ENCODE results near the gene MARCHF10. TPM values are rescaled to one million over a fixed set of nuclear protein-coding genes. Genes with fewer than 3 reads are reported as not detected.

Gene MARCHF10
- total and polyA plus RNA-seq, 7 donors, result 0.09 to 2.1 (median 0.71) TPM; not detected in 2

- Histone ChIP-seq H3K27ac (no peak overlapping the region), H3K36me3 (no peaks in the 10 kb centered on the region), H3K27me3 (no peaks in the 10 kb centered on the region), H3K4me1 (peaks cover 0 to 21% (median 14%) of the 10 kb centered on the region in 4 donors), H3K9me3 (no peaks in the 10 kb centered on the region), H3K4me3 (no peak overlapping the region)
- 95 to 96% methylated on average over 4 of the region's 4 CpGs for WGBS, 2 donors
- DNase-seq, result no peak
- TF ChIP-seq POLR2A (IDR thresholded peaks at IDR 0.05), result no peak
- TF ChIP-seq CTCF (IDR thresholded peaks at IDR 0.05), result no peak
- TF ChIP-seq POLR2AphosphoS5 (IDR thresholded peaks at IDR 0.05), result no peak
- TF ChIP-seq EP300 (IDR thresholded peaks at IDR 0.05), result no peak
- intact Hi-C loops (cut with DNase I), result no loop called here
Observed at GRCh38 chr17:62756198-62756597, 51.9 kb downstream of the MARCHF10 start.

DNA sequence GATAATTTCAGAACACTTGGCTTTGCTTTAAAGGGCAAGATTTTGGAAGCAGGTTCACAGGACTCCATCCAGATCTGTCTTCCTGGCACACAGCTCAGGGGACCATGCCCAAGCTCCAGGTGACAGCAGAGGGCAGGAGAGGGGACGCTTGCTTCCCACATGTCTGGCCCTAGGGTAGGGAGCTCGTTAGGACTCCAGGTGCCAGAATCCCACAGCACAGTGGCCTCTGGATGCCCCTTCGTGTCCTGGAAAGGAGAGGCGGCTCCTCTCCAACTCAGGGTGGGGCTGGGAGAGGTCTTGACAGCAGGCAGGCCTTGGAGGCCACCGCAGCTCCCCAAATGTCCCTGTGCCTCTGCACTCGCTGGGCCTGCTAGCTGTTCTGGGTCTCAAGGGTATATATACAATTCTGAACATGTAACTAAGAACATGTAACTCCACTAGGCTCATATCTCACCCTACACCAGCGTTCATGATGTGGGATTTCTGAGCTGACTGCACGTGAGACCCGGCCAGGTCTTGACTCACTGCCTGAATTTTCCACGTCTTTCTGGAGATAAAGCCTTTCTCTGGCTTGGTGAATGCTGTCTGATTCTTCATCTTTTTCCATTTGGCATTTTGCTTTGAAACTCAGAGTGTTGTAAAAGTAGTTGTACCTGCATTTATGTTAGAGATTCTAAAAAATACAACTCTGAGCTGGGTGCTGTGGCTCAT is 52.8 kb downstream of the MARCHF10 start:
- intact Hi-C loops (cut with DNase I), result no loop called here
- Histone ChIP-seq H3K27ac (peak overlapping the region in 2 of 4 donors; percentile 46 to 60), H3K36me3 (no peaks in the 10 kb centered on the region), H3K9me3 (no peaks in the 10 kb centered on the region), H3K27me3 (no peaks in the 10 kb centered on the region), H3K4me3 (no peak overlapping the region), H3K4me1 (peaks cover 0 to 21% (median 14%) of the 10 kb centered on the region in 4 donors)
- DNase-seq, result no peak
- WGBS, 2 donors, result 73 to 80% methylated on average over 10 of the region's 10 CpGs
- TF ChIP-seq EP300 (IDR thresholded peaks at IDR 0.05), result no peak
- TF ChIP-seq CTCF (IDR thresholded peaks at IDR 0.05), result no peak
- TF ChIP-seq POLR2A (IDR thresholded peaks at IDR 0.05), result no peak
- TF ChIP-seq POLR2AphosphoS5 (IDR thresholded peaks at IDR 0.05), result no peak

DNA sequence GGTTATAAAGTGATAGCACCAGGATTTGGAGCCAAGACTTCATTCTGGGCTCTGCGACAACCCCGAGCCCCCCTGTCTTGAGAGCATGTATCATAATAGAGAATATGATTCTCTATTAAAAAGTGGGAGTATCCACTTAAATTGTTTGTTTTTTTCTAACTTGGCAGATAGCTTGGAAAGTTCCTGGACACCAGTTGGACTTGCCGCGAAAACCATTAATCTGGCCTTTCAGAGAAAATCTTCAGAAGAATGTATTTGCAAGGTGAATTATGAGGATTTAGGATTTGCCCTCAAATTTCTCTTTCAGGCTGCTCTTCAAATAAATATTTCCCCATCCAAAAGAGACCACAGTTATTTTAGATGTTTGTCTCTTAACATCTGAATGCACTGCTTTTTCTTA is 53.5 kb downstream of the MARCHF10 start:
- WGBS, 2 donors, result 79 to 80% methylated on average over 4 of the region's 4 CpGs
- peaks cover 0 to 21% (median 14%) of the 10 kb centered on the region in 4 donors for H3K4me1 ChIP-seq
- DNase-seq, result no peak
- no peaks in the 10 kb centered on the region for H3K36me3 ChIP-seq
- peak overlapping the region in 1 of 4 donors; percentile 60 for H3K27ac ChIP-seq
- no peaks in the 10 kb centered on the region for H3K9me3 ChIP-seq
- intact Hi-C loops (cut with DNase I), result no loop called here
- no peak for TF ChIP-seq POLR2AphosphoS5 (IDR thresholded peaks at IDR 0.05)
- TF ChIP-seq CTCF (IDR thresholded peaks at IDR 0.05), result no peak
- TF ChIP-seq POLR2A (IDR thresholded peaks at IDR 0.05), result no peak
- TF ChIP-seq EP300 (IDR thresholded peaks at IDR 0.05), result no peak
- no peaks in the 10 kb centered on the region for H3K27me3 ChIP-seq
- no peak overlapping the region for H3K4me3 ChIP-seq

GRCh38 chr17:62753562-62753961 is 54.6 kb downstream of the MARCHF10 start:
- no peak for DNase-seq
- H3K27me3 ChIP-seq, result no peaks in the 10 kb centered on the region
- H3K4me3 ChIP-seq, result no peak overlapping the region
- no peaks in the 10 kb centered on the region for H3K36me3 ChIP-seq
- no peak overlapping the region for H3K27ac ChIP-seq
- WGBS, 2 donors, result 91 to 92% methylated on average over 7 of the region's 7 CpGs
- TF ChIP-seq CTCF (IDR thresholded peaks at IDR 0.05) (no peak), POLR2AphosphoS5 (IDR thresholded peaks at IDR 0.05) (no peak), EP300 (IDR thresholded peaks at IDR 0.05) (no peak)
- H3K4me1 ChIP-seq, result peaks cover 0 to 21% (median 14%) of the 10 kb centered on the region in 4 donors
- H3K9me3 ChIP-seq, result no peaks in the 10 kb centered on the region
- intact Hi-C loops (cut with DNase I), result no loop called here
